ENCODE measurements around the gene TPRG1L. TPM values are rescaled to one million over a fixed set of nuclear protein-coding genes. Genes with fewer than 3 reads are reported as not detected.

Gene TPRG1L
- total and polyA plus RNA-seq, 2 of the 4 experiments (the other 2 are of a cell fraction): 25.3 to 39.5 TPM

DNA sequence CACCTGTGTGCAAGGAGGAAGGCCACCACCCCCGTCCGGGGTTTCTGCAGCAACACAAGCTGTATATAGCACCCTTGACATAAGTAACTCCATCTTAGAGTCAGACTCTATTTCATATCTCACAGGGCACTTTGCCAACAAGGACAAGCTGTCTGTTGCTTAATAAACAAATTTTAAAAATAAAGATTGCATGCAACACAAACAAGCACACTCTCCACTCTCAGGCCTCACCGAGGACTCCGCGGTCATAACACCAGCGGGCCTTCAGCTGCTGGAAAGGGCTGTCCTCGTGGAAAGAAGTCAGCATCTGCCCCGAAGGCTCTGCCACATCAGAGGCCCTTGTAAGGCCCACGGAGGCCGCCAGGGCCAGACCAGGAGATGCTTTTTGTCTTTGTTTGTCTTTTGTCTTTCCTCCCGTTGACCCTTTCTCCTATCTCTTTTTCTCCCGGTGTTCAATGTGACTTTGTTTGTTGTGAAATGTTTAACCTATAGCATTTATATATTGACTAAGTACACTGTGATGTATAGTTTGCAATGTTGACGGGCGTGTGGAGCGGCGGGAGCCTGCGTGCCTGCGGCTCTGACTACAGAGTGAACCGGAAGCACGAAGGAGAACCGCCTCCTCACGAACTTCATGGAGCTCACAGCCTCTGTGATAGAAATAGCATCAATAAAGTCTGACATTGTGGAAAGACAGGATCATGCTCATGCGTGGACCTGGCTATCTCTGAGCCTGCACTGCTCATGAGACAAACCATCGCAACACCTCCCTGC lies 37.6 kb upstream of the TPRG1L start:
- Histone ChIP-seq H2AK9ac (replicated peaks; ENCODE audit: low read depth, low read length, poor library complexity) (no peak overlapping the region), H3K9ac (ENCODE audit: low read depth, low read length) (no peak overlapping the region), H3K79me1 (ENCODE audit: low read depth in 1 of 2, low read length in 2 of 2) (no peaks in the 10 kb centered on the region), H3K9me3 (ENCODE audit: control insufficient read depth, insufficient read depth, low read length) (peaks cover 2% of the 10 kb centered on the region), H4K91ac (ENCODE audit: insufficient read depth, low read depth, low read length) (no peak overlapping the region), H3K23ac (ENCODE audit: low read depth, low read length) (no peak overlapping the region), H4K20me1 (ENCODE audit: insufficient read depth, low read length) (no peaks in the 10 kb centered on the region; the same call in 1 of the 2 replicates), H3K9me1 (ENCODE audit: insufficient read depth, low read length) (no peaks in the 10 kb centered on the region), H4K5ac (ENCODE audit: low read depth, low read length) (peak overlapping the region; percentile 9; the same call in 1 of the 2 replicates), H2BK15ac (ENCODE audit: low read depth, low read length) (no peak overlapping the region), H3K4ac (ENCODE audit: low read depth, low read length) (no peak overlapping the region), H3K27ac (ENCODE audit: insufficient read depth, low read length) (no peak overlapping the region), H3K36me3 (ENCODE audit: control insufficient read depth, insufficient read depth, low read length) (no peaks in the 10 kb centered on the region), H3K4me2 (ENCODE audit: low read depth, low read length) (no peak overlapping the region), H3K18ac (ENCODE audit: low read depth, low read length) (no peak overlapping the region), H4K8ac (ENCODE audit: low read depth in 2 of 2, low read length in 2 of 2) (no peak overlapping the region), H3K4me1 (ENCODE audit: control insufficient read depth, insufficient read depth, low read length) (no peaks in the 10 kb centered on the region), H2BK5ac (ENCODE audit: low read depth, low read length, poor library complexity, severe bottlenecking) (no peak overlapping the region), H3K4me3 (ENCODE audit: insufficient read depth, low read depth, low read length) (no peak overlapping the region), H2BK120ac (ENCODE audit: low read depth, low read length) (no peak overlapping the region), H2AFZ (replicated peaks; ENCODE audit: low read length, poor library complexity) (peak overlapping the region; percentile 24), H2BK20ac (ENCODE audit: low read depth, low read length) (no peak overlapping the region), H3K56ac (ENCODE audit: extremely low read depth, insufficient read depth, low read length) (no peak overlapping the region), H2AK5ac (ENCODE audit: low read depth, low read length) (no peak overlapping the region), H3K27me3 (ENCODE audit: control insufficient read depth, insufficient read depth, low read length) (no peaks in the 10 kb centered on the region; the same call in 1 of the 2 replicates), H3K14ac (replicated peaks; ENCODE audit: low read depth, low read length) (no peak overlapping the region)
- dilution Hi-C loops (cut with HindIII; ENCODE audit: low sequenced_read_pairs, unreplicated experiment) (no loop called here), in situ Hi-C loops (cut with MboI; ENCODE audit: low sequenced_read_pairs) (no loop called here), intact Hi-C loops (cut with micrococcal nuclease) (no loop called here)
- 34% methylated on average over 6 of the region's 24 CpGs; no CpG with 5 or more reads in 1 of the 2 experiments for WGBS, 2 experiments (ENCODE audit: extremely low coverage in 2 of 2, insufficient read length in 1 of 2)
- POLR2A ChIA-PET (ENCODE audit: unreplicated experiment): no interaction called here
- DNase-seq (peak; percentile 51), ATAC-seq (ENCODE audit: low read depth) (peak; percentile 75)
- TF ChIP-seq CEBPB (IDR thresholded peaks at IDR 0.05; ENCODE audit: low read depth, low read length) (no peak), USF2 (IDR thresholded peaks at IDR 0.05; ENCODE audit: low read depth, low read length) (no peak), RFX5 (IDR thresholded peaks at IDR 0.05; ENCODE audit: low read depth, low read length) (no peak), BHLHE40 (IDR thresholded peaks at IDR 0.05; ENCODE audit: low read depth, low read length) (no peak; the same call in 1 of the 2 replicates), CHD1 (IDR thresholded peaks at IDR 0.05; ENCODE audit: low read depth, low read length) (no peak), MAFK (IDR thresholded peaks at IDR 0.05; ENCODE audit: low read depth, low read length) (no peak), FOS (IDR thresholded peaks at IDR 0.05; ENCODE audit: low read depth, low read length) (no peak), MXI1 (IDR thresholded peaks at IDR 0.05; ENCODE audit: borderline replicate concordance, low read depth, low read length) (no peak), MAZ (IDR thresholded peaks at IDR 0.05; ENCODE audit: borderline replicate concordance, low read depth, low read length) (no peak), CTCF (conservative IDR thresholded peaks at IDR 0.05; ENCODE audit: low read depth, low read length) (no peak)
- CTCF ChIA-PET: interaction anchor here (1.1 kb wide), 1 partner anchor 32 kb away, joined by 4 read pairs; no protein-coding TSS in a partner anchor
- no TSS peak for BruUV-seq (replicated peaks)

Data from IMR-90 (cell line).